Fibroblast of lung (primary cell): ENCODE measurements around the gene ADGRD1.

ENCODE experiments used
- EZH2 ChIP-seq: IDR thresholded peaks from 2 replicates; pipeline ENCODE4 v1.5.1; 2012; ENCODE audit warnings: low read length, control low read depth, mild to moderate bottlenecking; ENCODE audit errors: missing control alignments
- TF ChIP-seq, protein P1 (sequence below), 2 donors: IDR thresholded peaks in 1 of 2; conservative IDR thresholded peaks in 1 of 2; 1 replicate in 1 of 2; 2 replicates in 1 of 2; pipeline ENCODE4 v1.5.1; 2011 to 2012; ENCODE audit warnings: low read length in 2 of 2, control low read depth in 1 of 2, inconsistent platforms in 1 of 2, low read depth in 1 of 2, mild to moderate bottlenecking in 1 of 2

DNA sequence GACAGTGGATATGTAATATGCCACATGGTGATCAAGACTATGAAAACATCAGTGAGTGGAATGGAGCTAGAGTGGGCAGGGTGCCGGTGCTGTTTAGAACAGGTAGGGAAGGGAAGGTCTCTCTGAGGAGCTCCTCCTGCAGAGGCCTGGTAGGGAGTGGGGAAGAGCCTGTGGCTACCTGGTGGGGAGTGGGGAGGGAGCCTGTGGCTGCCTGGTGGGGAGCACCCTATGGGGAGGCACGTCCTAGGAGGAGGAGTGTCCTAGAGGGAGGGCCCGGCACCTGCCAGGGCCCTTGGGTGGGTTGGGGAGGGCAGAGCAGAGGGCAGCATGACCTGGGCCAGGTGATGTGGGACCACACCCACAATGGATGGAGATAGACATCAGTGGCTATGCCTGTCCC, 122.6 kb downstream of the ADGRD1 start:
- TF ChIP-seq, protein P1, sequence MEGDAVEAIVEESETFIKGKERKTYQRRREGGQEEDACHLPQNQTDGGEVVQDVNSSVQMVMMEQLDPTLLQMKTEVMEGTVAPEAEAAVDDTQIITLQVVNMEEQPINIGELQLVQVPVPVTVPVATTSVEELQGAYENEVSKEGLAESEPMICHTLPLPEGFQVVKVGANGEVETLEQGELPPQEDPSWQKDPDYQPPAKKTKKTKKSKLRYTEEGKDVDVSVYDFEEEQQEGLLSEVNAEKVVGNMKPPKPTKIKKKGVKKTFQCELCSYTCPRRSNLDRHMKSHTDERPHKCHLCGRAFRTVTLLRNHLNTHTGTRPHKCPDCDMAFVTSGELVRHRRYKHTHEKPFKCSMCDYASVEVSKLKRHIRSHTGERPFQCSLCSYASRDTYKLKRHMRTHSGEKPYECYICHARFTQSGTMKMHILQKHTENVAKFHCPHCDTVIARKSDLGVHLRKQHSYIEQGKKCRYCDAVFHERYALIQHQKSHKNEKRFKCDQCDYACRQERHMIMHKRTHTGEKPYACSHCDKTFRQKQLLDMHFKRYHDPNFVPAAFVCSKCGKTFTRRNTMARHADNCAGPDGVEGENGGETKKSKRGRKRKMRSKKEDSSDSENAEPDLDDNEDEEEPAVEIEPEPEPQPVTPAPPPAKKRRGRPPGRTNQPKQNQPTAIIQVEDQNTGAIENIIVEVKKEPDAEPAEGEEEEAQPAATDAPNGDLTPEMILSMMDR (conservative IDR thresholded peaks at IDR 0.05 in 1 of 2, IDR thresholded peaks at IDR 0.05 in 1 of 2; ENCODE audit: low read depth in 1 of 2, low read length in 2 of 2) = no peak
- no peak for TF ChIP-seq EZH2
